Left renal pelvis (tissue), 4 donors: ENCODE results near the gene KANSL1. TPM values are rescaled to one million over a fixed set of nuclear protein-coding genes. Genes with fewer than 3 reads are reported as not detected.
A peak's percentile ranks its signal among the peaks of the same experiment; 100 is the strongest.
"Not testable (repeated sequence)": the region's sequence is repeated elsewhere in the genome, so short reads cannot be mapped to it uniquely, and the experiment has no call there.

Source experiments
- DNase-seq, 4 donors: peaks; one replicate each; pipeline ENCODE4 v3.0.0-alpha.2; 2013; ENCODE audit warnings: low read depth in 4 of 4, low spot score in 3 of 4
- polyA plus RNA-seq, 4 donors: library from polyadenylated mRNA; unstranded; fragments of 120-200 nt; gene quantifications; one replicate each; pipeline ENCODE4 v1.2.1, GENCODE V29; 2013; ENCODE audit not compliant: insufficient read length in 4 of 4

Gene KANSL1
- polyA plus RNA-seq, 4 donors, result 53.1 to 93.4 (median 64.1) TPM

GRCh38 chr17:46192439-46193150 lies 634 bp downstream of the KANSL1 start:
- peak in 3 of 4 donors; percentile 51 to 71 (median 56) for DNase-seq

- no peak for DNase-seq
Observed at GRCh38 chr17:46192189-46192438, 1.1 kb downstream of the KANSL1 start.

- peak in 1 of 4 donors; percentile 56 for DNase-seq
Observed at GRCh38 chr17:46191322-46192188, 1.7 kb downstream of the KANSL1 start.

- no peak for DNase-seq
Observed at GRCh38 chr17:46190763-46191162, 2.5 kb downstream of the KANSL1 start.

- not testable (repeated sequence) for DNase-seq
Observed at GRCh38 chr17:46186827-46187235, 6.4 kb downstream of the KANSL1 start.

- DNase-seq, result no peak
Observed at GRCh38 chr17:46184696-46185095, 8.5 kb downstream of the KANSL1 start.

GRCh38 chr17:46183383-46183782 lies 9.8 kb downstream of the KANSL1 start:
- not testable (repeated sequence) for DNase-seq

- DNase-seq, result no peak
Observed at GRCh38 chr17:46182961-46183360, 10.3 kb downstream of the KANSL1 start.

GRCh38 chr17:46181940-46182339 lies 11.3 kb downstream of the KANSL1 start:
- DNase-seq, result no peak

GRCh38 chr17:46181316-46181715 lies 11.9 kb downstream of the KANSL1 start:
- not testable (repeated sequence) for DNase-seq

- DNase-seq, result no peak
Observed at GRCh38 chr17:46180892-46181274, 12.3 kb downstream of the KANSL1 start.

- DNase-seq, result not testable (repeated sequence)
Observed at GRCh38 chr17:46180185-46180891, 12.9 kb downstream of the KANSL1 start.

GRCh38 chr17:46179375-46179999 lies 13.7 kb downstream of the KANSL1 start:
- no peak for DNase-seq

GRCh38 chr17:46178550-46179214 lies 14.5 kb downstream of the KANSL1 start:
- DNase-seq, result no peak

- no peak for DNase-seq
Observed at GRCh38 chr17:46176975-46177374, 16.3 kb downstream of the KANSL1 start.

- DNase-seq, result no peak
Observed at GRCh38 chr17:46175891-46176290, 17.3 kb downstream of the KANSL1 start.

GRCh38 chr17:46173153-46173552 lies 20.1 kb downstream of the KANSL1 start:
- no peak for DNase-seq

GRCh38 chr17:46171939-46172338 lies 21.3 kb downstream of the KANSL1 start:
- no peak for DNase-seq

- DNase-seq, result no peak
Observed at GRCh38 chr17:46170639-46171429, 22.4 kb downstream of the KANSL1 start.
